CD14-positive monocyte (primary cell): ENCODE results near the gene SRR. TPM values are rescaled to one million over a fixed set of nuclear protein-coding genes. Genes with fewer than 3 reads are reported as not detected.

Experiments used
- DNase-seq, 3 donors: peaks; one replicate each; pipeline ENCODE4 v3.0.0-alpha.2; 2011 to 2022
- H2AFZ ChIP-seq: 2 replicates; pipeline ENCODE4 v1.6.0; 2012; ENCODE audit warnings: mild to moderate bottlenecking, low read depth, low read length, inconsistent platforms; ENCODE audit not compliant: insufficient read depth, poor library complexity, severe bottlenecking
- H3K27ac ChIP-seq, 2 donors: 1 replicate in 1 of 2; 2 replicates in 1 of 2; pipeline ENCODE4 v1.5.1; 2012 to 2013; ENCODE audit warnings: low read length in 2 of 2, control low read depth in 1 of 2, inconsistent platforms in 1 of 2, low read depth in 1 of 2, mild to moderate bottlenecking in 1 of 2
- H3K27me3 ChIP-seq, 2 donors: one replicate each; pipeline versions ENCODE4 v1.6.0 to v1.6.1; 2011 to 2013; ENCODE audit warnings: low read length in 2 of 2; ENCODE audit not compliant: control insufficient read depth in 2 of 2, insufficient read depth in 2 of 2
- H3K36me3 ChIP-seq, 2 donors: replicated peaks in 1 of 2; 1 replicate in 1 of 2; 2 replicates in 1 of 2; pipeline versions ENCODE4 v1.5.1 to v1.6.1; 2012 to 2013; ENCODE audit warnings: low read length in 2 of 2, control low read depth in 1 of 2, inconsistent platforms in 1 of 2, mild to moderate bottlenecking in 1 of 2; ENCODE audit not compliant: insufficient read depth in 2 of 2, control insufficient read depth in 1 of 2
- H3K4me1 ChIP-seq, 2 donors: 1 replicate in 1 of 2; 2 replicates in 1 of 2; pipeline versions ENCODE4 v1.5.1 to v1.6.1; 2012 to 2013; ENCODE audit warnings: low read length in 2 of 2, control low read depth in 1 of 2, inconsistent platforms in 1 of 2, mild to moderate bottlenecking in 1 of 2, moderate library complexity in 1 of 2; ENCODE audit not compliant: insufficient read depth in 2 of 2, control insufficient read depth in 1 of 2
- H3K4me2 ChIP-seq: replicated peaks from 2 replicates; pipeline ENCODE3; 2012; ENCODE audit warnings: low read length, moderate library complexity, mild to moderate bottlenecking; ENCODE audit not compliant: poor library complexity, severe bottlenecking; ENCODE audit errors: extremely low read depth
- H3K4me3 ChIP-seq, 3 experiments: fragments of 200-600 bp in 1 of 3; sonication (generic) in 1 of 3; replicated peaks in 1 of 3; 1 replicate in 2 of 3; 2 replicates in 1 of 3; pipeline ENCODE4 v1.5.1; 2011 to 2013; ENCODE audit warnings: low read length in 3 of 3, mild to moderate bottlenecking in 3 of 3, control low read depth in 2 of 3, low read depth in 2 of 3, inconsistent platforms in 1 of 3, moderate library complexity in 1 of 3
- H3K79me2 ChIP-seq: 2 replicates; pipeline ENCODE4 v1.6.0; 2012; ENCODE audit warnings: mild to moderate bottlenecking, control low read depth, inconsistent platforms, low read length, moderate library complexity; ENCODE audit not compliant: insufficient read depth
- H3K9ac ChIP-seq: 2 replicates; pipeline ENCODE4 v1.6.0; 2017; ENCODE audit warnings: low read length, mild to moderate bottlenecking; ENCODE audit not compliant: insufficient read depth, poor library complexity, severe bottlenecking
- H3K9me3 ChIP-seq, 2 donors: replicated peaks in 1 of 2; 1 replicate in 1 of 2; 2 replicates in 1 of 2; pipeline versions ENCODE4 v1.5.1 to v1.6.1; 2012 to 2013; ENCODE audit warnings: low read length in 2 of 2, control low read depth in 1 of 2; ENCODE audit not compliant: control insufficient read depth in 1 of 2, insufficient read depth in 1 of 2
- H4K20me1 ChIP-seq: 2 replicates; pipeline ENCODE4 v1.6.0; 2012; ENCODE audit warnings: mild to moderate bottlenecking, low read length, control low read depth, moderate library complexity; ENCODE audit not compliant: insufficient read depth
- H3K27ac Mint-ChIP-seq, 7 donors: one replicate each; pipeline ENCODE4 v1.8.0; 2020; ENCODE audit warnings: mild to moderate bottlenecking in 7 of 7, mixed read lengths in 7 of 7, moderate library complexity in 6 of 7, inconsistent platforms in 2 of 7
- H3K27me3 Mint-ChIP-seq, 3 donors: one replicate each; pipeline ENCODE4 v1.8.0; 2021 to 2022; ENCODE audit warnings: low read depth in 3 of 3, mild to moderate bottlenecking in 3 of 3, mixed read lengths in 3 of 3, moderate library complexity in 3 of 3, inconsistent platforms in 1 of 3
- H3K36me3 Mint-ChIP-seq, 2 donors: one replicate each; pipeline ENCODE4 v1.8.0; 2020; ENCODE audit warnings: mixed read lengths in 2 of 2, inconsistent platforms in 1 of 2, mild to moderate bottlenecking in 1 of 2
- H3K4me1 Mint-ChIP-seq: one replicate; pipeline ENCODE4 v1.8.0; 2020; ENCODE audit warnings: mild to moderate bottlenecking, mixed read lengths
- H3K4me3 Mint-ChIP-seq, 2 donors: one replicate each; pipeline ENCODE4 v1.8.0; 2020; ENCODE audit warnings: mild to moderate bottlenecking in 2 of 2, mixed read lengths in 2 of 2, moderate library complexity in 1 of 2
- H3K9me3 Mint-ChIP-seq, 7 donors: one replicate each; pipeline ENCODE4 v1.8.0; 2020 to 2022; ENCODE audit warnings: mixed read lengths in 7 of 7, mild to moderate bottlenecking in 6 of 7, moderate library complexity in 6 of 7, inconsistent platforms in 2 of 7
- WGBS: methylation state at CpG from one replicate; pipeline ENCODE4 v1.1.5; 2013; ENCODE audit warnings: missing lambda C conversion rate; ENCODE audit not compliant: insufficient coverage; 5-methylcytosine and 5-hydroxymethylcytosine counted together
- intact Hi-C, 2 donors: fragments of 100-400 bp; cut with micrococcal nuclease; formaldehyde crosslinking; loops; one replicate each; pipeline versions ENCODE4 v1.15.0 to v1.15.1; 2023
- polyA plus RNA-seq, 3 donors: library from polyadenylated mRNA; depleted of rRNA in 1 of 3; unstranded in 2 of 3; stranded (reverse) in 1 of 3; fragments of 300-500 nt in 2 of 3; fragments of >200 nt in 1 of 3; fragmentation: Illumina TruSeq in 2 of 3; gene quantifications; 1 replicate in 2 of 3; 2 replicates in 1 of 3; pipeline ENCODE4 v1.2.3, GENCODE V29; 2012 to 2021
- TF ChIP-seq, protein P1 (sequence below): fragments of 200-600 bp; IDR thresholded peaks from one replicate; pipeline ENCODE4 v1.8.0; 2022; ENCODE audit warnings: antibody characterized with exemption, mild to moderate bottlenecking

The SRR gene
- polyA plus RNA-seq, 3 donors = 3.4 to 5.7 (median 3.7) TPM

- Mint-ChIP-seq H3K36me3 (peaks cover 25 to 37% of the 10 kb centered on the region in 2 donors), H3K27me3 (peaks cover 0 to 1% (median 0%) of the 10 kb centered on the region in 3 donors)
- WGBS = 93% methylated on average over 2 of the region's 8 CpGs
Measured at GRCh38 chr17:2346475-2346874, 42.7 kb downstream of the SRR start.

GRCh38 chr17:2347805-2348685 is 44.3 kb downstream of the SRR start:
- H3K9ac ChIP-seq = no peak overlapping the region
- H3K4me1 ChIP-seq = no peaks in the 10 kb centered on the region
- no peaks in the 10 kb centered on the region for H3K4me1 Mint-ChIP-seq
- no peak overlapping the region for H3K4me3 ChIP-seq
- no peak overlapping the region for H3K4me3 Mint-ChIP-seq
- 98% methylated on average over 5 of the region's 11 CpGs for WGBS
- intact Hi-C loops = no loop called here
- H3K27ac Mint-ChIP-seq = no peak overlapping the region
- H3K27ac ChIP-seq = no peak overlapping the region
- no peaks in the 10 kb centered on the region for H3K27me3 ChIP-seq
- TF ChIP-seq, protein P1, sequence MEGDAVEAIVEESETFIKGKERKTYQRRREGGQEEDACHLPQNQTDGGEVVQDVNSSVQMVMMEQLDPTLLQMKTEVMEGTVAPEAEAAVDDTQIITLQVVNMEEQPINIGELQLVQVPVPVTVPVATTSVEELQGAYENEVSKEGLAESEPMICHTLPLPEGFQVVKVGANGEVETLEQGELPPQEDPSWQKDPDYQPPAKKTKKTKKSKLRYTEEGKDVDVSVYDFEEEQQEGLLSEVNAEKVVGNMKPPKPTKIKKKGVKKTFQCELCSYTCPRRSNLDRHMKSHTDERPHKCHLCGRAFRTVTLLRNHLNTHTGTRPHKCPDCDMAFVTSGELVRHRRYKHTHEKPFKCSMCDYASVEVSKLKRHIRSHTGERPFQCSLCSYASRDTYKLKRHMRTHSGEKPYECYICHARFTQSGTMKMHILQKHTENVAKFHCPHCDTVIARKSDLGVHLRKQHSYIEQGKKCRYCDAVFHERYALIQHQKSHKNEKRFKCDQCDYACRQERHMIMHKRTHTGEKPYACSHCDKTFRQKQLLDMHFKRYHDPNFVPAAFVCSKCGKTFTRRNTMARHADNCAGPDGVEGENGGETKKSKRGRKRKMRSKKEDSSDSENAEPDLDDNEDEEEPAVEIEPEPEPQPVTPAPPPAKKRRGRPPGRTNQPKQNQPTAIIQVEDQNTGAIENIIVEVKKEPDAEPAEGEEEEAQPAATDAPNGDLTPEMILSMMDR = no peak
- no peaks in the 10 kb centered on the region for H4K20me1 ChIP-seq
- peaks cover 0 to 24% of the 10 kb centered on the region in 2 donors for H3K36me3 ChIP-seq
- no peak overlapping the region for H2AFZ ChIP-seq
- no peaks in the 10 kb centered on the region for H3K9me3 ChIP-seq
- no peak for DNase-seq
- no peak overlapping the region for H3K4me2 ChIP-seq
- no peaks in the 10 kb centered on the region for H3K79me2 ChIP-seq
- H3K36me3 Mint-ChIP-seq = peaks cover 17 to 25% of the 10 kb centered on the region in 2 donors
- H3K9me3 Mint-ChIP-seq = no peaks in the 10 kb centered on the region
- peaks cover 0 to 1% (median 0%) of the 10 kb centered on the region in 3 donors for H3K27me3 Mint-ChIP-seq

More at GRCh38 chr17:2346475-2346874, 42.7 kb downstream of the SRR start:
- Histone ChIP-seq H3K27ac (no peak overlapping the region), H3K4me3 (no peak overlapping the region), H2AFZ (no peak overlapping the region), H3K4me1 (no peaks in the 10 kb centered on the region), H4K20me1 (no peaks in the 10 kb centered on the region), H3K36me3 (peaks cover 0 to 32% of the 10 kb centered on the region in 2 donors), H3K79me2 (no peaks in the 10 kb centered on the region), H3K4me2 (no peak overlapping the region), H3K9me3 (no peaks in the 10 kb centered on the region), H3K9ac (no peak overlapping the region), H3K27me3 (no peaks in the 10 kb centered on the region)
- Mint-ChIP-seq H3K4me3 (no peak overlapping the region), H3K9me3 (no peaks in the 10 kb centered on the region), H3K4me1 (no peaks in the 10 kb centered on the region), H3K27ac (no peak overlapping the region)
- TF ChIP-seq, protein P1 = no peak
- intact Hi-C loops = no loop called here
- no peak for DNase-seq
